Left ventricle myocardium superior (tissue), 1 donor: ENCODE measurements around the gene CACNA1I. TPM values are rescaled to one million over a fixed set of nuclear protein-coding genes. Genes with fewer than 3 reads are reported as not detected.

Experiments used
- ATAC-seq: fragments of 200-7000 bp; cut with Tn5 transposase; one replicate; pipeline ENCODE4 v1.9.1; 2020; ENCODE audit warnings: mild to moderate bottlenecking, moderate library complexity
- DNase-seq: peaks from one replicate; pipeline ENCODE4 v3.0.0-alpha.2; 2020
- intact Hi-C: fragments of 100-400 bp; cut with micrococcal nuclease; formaldehyde crosslinking; loops from one replicate; pipeline ENCODE4 v1.11.0; 2022
- total RNA-seq: library from RNA; stranded (reverse); fragmentation: NEBNext Ultra II Directional; extraction: Animal tissue kit (Norgen Biotek cat#: 25700); gene quantifications from one replicate; pipeline ENCODE4 v1.2.1, GENCODE V29; 2021
- donor health status: DM: no; HTN: yes; CAD: no; lungs with severe emphysema.

The CACNA1I gene
- total RNA-seq, 1 donor from 2014 or later, result not detected

GRCh38 chr22:39634530-39635405 lies 64.2 kb downstream of the CACNA1I start:
- no peak for ATAC-seq
- DNase-seq, result no peak
- intact Hi-C loops, result no loop called here

- DNase-seq (no peak), ATAC-seq (no peak)
- intact Hi-C loops, result no loop called here
Observed at GRCh38 chr22:39635719-39636118, 65.2 kb downstream of the CACNA1I start.

GRCh38 chr22:39638958-39639357 lies 68.4 kb downstream of the CACNA1I start:
- intact Hi-C loops, result no loop called here
- ATAC-seq, result no peak
- DNase-seq, result no peak

- ATAC-seq (no peak), DNase-seq (no peak)
- intact Hi-C loops, result no loop called here
Observed at GRCh38 chr22:39641660-39642310, 71.2 kb downstream of the CACNA1I start.

GRCh38 chr22:39643311-39644083 lies 72.9 kb downstream of the CACNA1I start:
- intact Hi-C loops, result no loop called here
- DNase-seq, result no peak
- ATAC-seq, result no peak

- intact Hi-C loops, result no loop called here
- ATAC-seq (no peak), DNase-seq (no peak)
Observed at GRCh38 chr22:39645532-39645931, 75.0 kb downstream of the CACNA1I start.

GRCh38 chr22:39646398-39647063 lies 76.0 kb downstream of the CACNA1I start:
- intact Hi-C loops, result no loop called here
- ATAC-seq (no peak), DNase-seq (no peak)

GRCh38 chr22:39647836-39648629 lies 77.5 kb downstream of the CACNA1I start:
- no peak for ATAC-seq
- intact Hi-C loops, result no loop called here
- DNase-seq, result no peak

- intact Hi-C loops, result no loop called here
- ATAC-seq, result no peak
- no peak for DNase-seq
Observed at GRCh38 chr22:39648630-39648950, 78.0 kb downstream of the CACNA1I start.

GRCh38 chr22:39649500-39650089 lies 79.0 kb downstream of the CACNA1I start:
- DNase-seq (no peak), ATAC-seq (no peak)
- intact Hi-C loops, result no loop called here

- DNase-seq, result peak; percentile 39
- intact Hi-C loops, result no loop called here
- ATAC-seq, result peak; percentile 37
Observed at GRCh38 chr22:39651053-39651996, 80.8 kb downstream of the CACNA1I start.

GRCh38 chr22:39652990-39653786 lies 82.6 kb downstream of the CACNA1I start:
- no peak for ATAC-seq
- DNase-seq, result no peak

GRCh38 chr22:39653787-39654077 lies 83.2 kb downstream of the CACNA1I start:
- no peak for ATAC-seq
- intact Hi-C loops, result no loop called here
- DNase-seq, result no peak

More at GRCh38 chr22:39652990-39653786, 82.6 kb downstream of the CACNA1I start:
- intact Hi-C loops, result no loop called here

GRCh38 chr22:39654131-39654926 lies 83.8 kb downstream of the CACNA1I start:
- no peak for DNase-seq
- ATAC-seq, result no peak

GRCh38 chr22:39655004-39655579 lies 84.5 kb downstream of the CACNA1I start:
- ATAC-seq (no peak), DNase-seq (no peak)

More at GRCh38 chr22:39654131-39654926, 83.8 kb downstream of the CACNA1I start:
- intact Hi-C loops, result no loop called here

GRCh38 chr22:39655831-39656230 lies 85.3 kb downstream of the CACNA1I start:
- intact Hi-C loops, result no loop called here
- ATAC-seq, result no peak

More at GRCh38 chr22:39655004-39655579, 84.5 kb downstream of the CACNA1I start:
- intact Hi-C loops, result no loop called here

More at GRCh38 chr22:39655831-39656230, 85.3 kb downstream of the CACNA1I start:
- DNase-seq, result no peak
